ENCODE results near the gene BBS9.
"Not testable (repeated sequence)": the region's sequence is repeated elsewhere in the genome, so short reads cannot be mapped to it uniquely, and the experiment has no call there.

Gene BBS9

DNA sequence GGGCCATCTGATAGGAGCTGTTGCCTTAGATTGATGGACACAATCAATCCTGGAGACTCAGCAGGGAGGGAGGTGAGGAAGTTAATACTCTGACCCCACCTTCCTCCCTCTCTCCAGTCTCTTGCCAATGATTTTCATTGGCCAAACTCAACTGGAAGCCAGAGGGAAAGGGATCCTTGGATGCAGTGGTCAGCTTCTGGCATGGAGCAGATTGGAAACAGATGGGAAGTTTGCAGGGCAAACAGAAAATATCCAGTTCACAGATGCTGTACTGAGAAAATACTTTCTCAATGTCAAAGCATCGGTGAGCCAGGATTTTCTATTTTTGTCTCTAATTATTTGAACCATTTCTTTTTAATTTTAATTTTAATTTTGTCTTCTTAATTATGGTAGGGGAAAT, 170.8 kb downstream of the BBS9 start:
- TF ChIP-seq Cebpa-rat (IDR thresholded peaks at IDR 0.05): no peak
- H3K27ac ChIP-seq: no peak overlapping the region
- peaks cover 37% of the 10 kb centered on the region for H3K9me3 ChIP-seq
- no peaks in the 10 kb centered on the region for H3K4me1 ChIP-seq
- H3K27me3 ChIP-seq: no peaks in the 10 kb centered on the region
- H3K36me3 ChIP-seq: peaks cover 5% of the 10 kb centered on the region; the same call in 1 of the 2 replicates
- H4K20me1 ChIP-seq: no peaks in the 10 kb centered on the region
- no peak overlapping the region for H3K4me2 ChIP-seq
- no peak overlapping the region for H3K9ac ChIP-seq
- H3K4me3 ChIP-seq: no peak overlapping the region

GRCh38 chr7:33300742-33301141, 171.4 kb downstream of the BBS9 start:
- peaks cover 37% of the 10 kb centered on the region for H3K9me3 ChIP-seq
- H3K4me1 ChIP-seq: no peaks in the 10 kb centered on the region
- no peak overlapping the region for H3K4me2 ChIP-seq
- peaks cover 5% of the 10 kb centered on the region; the same call in 1 of the 2 replicates for H3K36me3 ChIP-seq
- no peak overlapping the region for H3K4me3 ChIP-seq
- H3K27ac ChIP-seq: no peak overlapping the region
- H3K27me3 ChIP-seq: no peaks in the 10 kb centered on the region
- H4K20me1 ChIP-seq: no peaks in the 10 kb centered on the region
- H3K9ac ChIP-seq: no peak overlapping the region
- no peak for TF ChIP-seq Cebpa-rat (IDR thresholded peaks at IDR 0.05)

DNA sequence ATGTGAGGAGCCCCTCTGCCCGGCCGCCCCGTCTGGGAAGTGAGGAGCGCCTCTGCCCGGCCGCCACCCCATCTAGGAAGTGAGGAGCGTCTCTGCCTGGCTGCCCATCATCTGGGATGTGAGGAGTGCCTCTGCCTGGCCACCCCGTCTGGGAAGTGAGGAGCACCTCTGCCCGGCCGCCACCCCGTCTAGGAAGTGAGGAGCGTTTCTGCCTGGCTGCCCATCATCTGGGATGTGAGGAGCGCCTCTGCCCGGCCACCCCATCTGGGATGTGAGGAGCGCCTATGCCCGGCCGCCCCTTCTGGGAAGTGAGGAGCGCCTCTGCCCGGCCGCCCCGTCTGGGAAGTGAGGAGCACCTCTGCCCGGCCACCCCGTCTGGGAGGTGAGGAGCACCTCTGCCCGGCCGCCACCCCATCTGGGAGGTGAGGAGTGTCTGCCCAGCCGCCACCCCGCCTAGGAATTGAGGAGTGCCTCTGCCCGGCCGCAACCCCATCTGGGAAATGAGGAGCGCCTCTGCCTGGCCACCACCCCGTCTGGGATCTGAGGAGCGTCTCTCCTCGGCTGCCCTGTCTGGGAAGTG, 174.7 kb downstream of the BBS9 start:
- H3K9ac ChIP-seq, H3K27ac ChIP-seq, H3K4me1 ChIP-seq, H3K27me3 ChIP-seq, H4K20me1 ChIP-seq, H3K4me2 ChIP-seq, H3K4me3 ChIP-seq, H3K36me3 ChIP-seq: not testable (repeated sequence)
- H3K9me3 ChIP-seq: peaks cover 37% of the 10 kb centered on the region

- no peak overlapping the region for H3K27ac ChIP-seq
- H3K36me3 ChIP-seq: peaks cover 5% of the 10 kb centered on the region; the same call in 1 of the 2 replicates
- no peaks in the 10 kb centered on the region for H4K20me1 ChIP-seq
- no peaks in the 10 kb centered on the region for H3K27me3 ChIP-seq
- H3K9ac ChIP-seq: no peak overlapping the region
- no peak for TF ChIP-seq Cebpa-rat (IDR thresholded peaks at IDR 0.05)
- H3K4me1 ChIP-seq: no peaks in the 10 kb centered on the region
- no peak overlapping the region for H3K4me3 ChIP-seq
- H3K9me3 ChIP-seq: peaks cover 11% of the 10 kb centered on the region
- H3K4me2 ChIP-seq: no peak overlapping the region
Measured at GRCh38 chr7:33307205-33307604, 177.8 kb downstream of the BBS9 start.

DNA sequence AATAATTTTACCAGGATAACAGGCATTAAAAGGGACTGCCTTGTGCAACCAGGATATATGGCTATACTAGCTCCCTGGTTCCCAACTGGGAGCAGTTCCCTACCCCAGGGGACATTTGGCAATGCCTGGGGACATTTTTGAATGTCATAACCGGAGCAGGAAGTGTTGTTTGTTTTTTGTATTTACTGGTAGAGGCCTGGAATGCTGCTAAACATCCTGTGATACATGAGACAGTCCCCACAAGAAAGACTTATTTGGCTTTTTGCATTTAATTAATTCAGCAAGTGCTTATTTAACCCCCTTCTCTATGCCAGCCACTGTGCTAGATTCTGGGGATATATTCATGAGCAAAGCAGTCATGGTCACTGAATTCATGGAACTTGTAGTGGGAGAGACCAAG, 181.2 kb downstream of the BBS9 start:
- no peaks in the 10 kb centered on the region for H3K4me1 ChIP-seq
- H3K27ac ChIP-seq: no peak overlapping the region
- no peak for TF ChIP-seq Cebpa-rat (IDR thresholded peaks at IDR 0.05)
- H3K4me3 ChIP-seq: no peak overlapping the region
- H3K9me3 ChIP-seq: no peaks in the 10 kb centered on the region
- no peak overlapping the region for H3K9ac ChIP-seq
- no peaks in the 10 kb centered on the region for H4K20me1 ChIP-seq
- H3K36me3 ChIP-seq: no peaks in the 10 kb centered on the region
- H3K27me3 ChIP-seq: no peaks in the 10 kb centered on the region
- no peak overlapping the region for H3K4me2 ChIP-seq

DNA sequence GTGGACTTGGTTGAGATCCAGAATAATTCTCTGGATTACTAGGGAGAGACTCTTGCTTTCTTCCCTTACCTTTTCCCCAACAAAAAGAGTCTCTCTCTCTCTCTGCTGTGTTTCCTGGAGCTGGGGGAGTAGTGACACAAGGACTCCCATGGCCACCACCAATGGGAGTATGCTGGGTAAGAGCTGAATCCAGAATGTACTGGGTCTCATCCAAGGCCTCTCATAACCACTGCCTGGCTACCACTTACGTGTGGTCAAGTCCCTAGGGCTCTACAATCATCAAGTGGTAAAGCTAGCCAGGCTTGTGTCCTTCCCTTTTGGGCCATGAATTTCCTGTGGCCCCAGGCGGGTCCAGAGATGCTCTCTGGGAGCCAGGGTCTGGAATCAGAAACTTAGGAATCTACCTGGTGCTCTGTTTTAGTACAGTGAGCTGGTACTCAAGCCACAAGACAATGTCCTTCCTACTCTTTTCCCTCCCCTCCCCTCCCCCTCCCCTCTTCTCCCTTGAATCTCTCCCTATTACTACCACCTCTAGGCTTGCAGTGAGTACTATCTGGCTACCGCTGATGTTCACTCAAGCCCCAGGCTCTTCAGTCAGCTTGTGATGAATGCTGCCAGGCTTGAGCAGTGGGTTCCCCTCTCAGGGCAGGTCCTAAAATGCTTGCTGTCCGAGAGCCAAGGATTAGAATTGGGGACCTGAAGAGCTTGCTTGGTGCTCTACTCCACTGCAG, 196.6 kb downstream of the BBS9 start:
- H3K4me3 ChIP-seq: no peak overlapping the region
- H3K27me3 ChIP-seq: no peaks in the 10 kb centered on the region
- H3K4me1 ChIP-seq: no peaks in the 10 kb centered on the region
- H3K9ac ChIP-seq: no peak overlapping the region
- no peak overlapping the region for H3K27ac ChIP-seq
- no peak for TF ChIP-seq Cebpa-rat (IDR thresholded peaks at IDR 0.05)
- no peaks in the 10 kb centered on the region for H3K9me3 ChIP-seq
- H3K36me3 ChIP-seq: no peaks in the 10 kb centered on the region
- no peak overlapping the region for H3K4me2 ChIP-seq
- no peaks in the 10 kb centered on the region for H4K20me1 ChIP-seq

- no peak overlapping the region for H3K4me3 ChIP-seq
- no peak overlapping the region for H3K4me2 ChIP-seq
- TF ChIP-seq Cebpa-rat (IDR thresholded peaks at IDR 0.05): no peak
- no peaks in the 10 kb centered on the region for H3K27me3 ChIP-seq
- H3K9me3 ChIP-seq: no peaks in the 10 kb centered on the region
- H3K27ac ChIP-seq: no peak overlapping the region
- H3K4me1 ChIP-seq: no peaks in the 10 kb centered on the region
- H3K9ac ChIP-seq: no peak overlapping the region
- H3K36me3 ChIP-seq: no peaks in the 10 kb centered on the region
- H4K20me1 ChIP-seq: no peaks in the 10 kb centered on the region
Measured at GRCh38 chr7:33326485-33326848, 197.1 kb downstream of the BBS9 start.

DNA sequence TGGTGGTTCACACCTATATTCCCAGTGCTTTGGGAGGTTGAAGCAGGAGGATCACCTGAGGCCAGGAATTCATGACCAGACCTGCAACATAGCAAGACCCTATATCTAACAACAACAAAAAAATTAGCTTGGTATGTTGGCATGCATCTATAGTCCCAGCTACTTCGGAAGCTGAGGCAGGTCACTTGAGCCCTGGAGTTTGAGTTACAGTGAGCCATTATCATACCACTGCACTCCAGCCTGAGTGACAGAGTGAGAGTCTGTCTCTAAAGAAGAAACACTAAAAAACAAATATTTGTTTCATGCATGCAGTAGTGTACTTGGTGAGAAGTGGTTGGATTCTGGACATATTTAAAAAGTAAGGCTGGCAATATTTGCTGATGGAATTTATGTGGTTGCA, 198.1 kb downstream of the BBS9 start:
- Histone ChIP-seq H3K4me3 (no peak overlapping the region), H3K4me1 (no peaks in the 10 kb centered on the region), H3K27ac (no peak overlapping the region), H3K9me3 (no peaks in the 10 kb centered on the region), H3K4me2 (no peak overlapping the region), H3K27me3 (no peaks in the 10 kb centered on the region), H4K20me1 (no peaks in the 10 kb centered on the region), H3K36me3 (no peaks in the 10 kb centered on the region), H3K9ac (no peak overlapping the region)
- no peak for TF ChIP-seq Cebpa-rat (IDR thresholded peaks at IDR 0.05)

- Histone ChIP-seq H3K36me3 (no peaks in the 10 kb centered on the region), H3K9me3 (no peaks in the 10 kb centered on the region), H3K27ac (no peak overlapping the region), H3K4me3 (no peak overlapping the region), H3K27me3 (no peaks in the 10 kb centered on the region), H3K9ac (no peak overlapping the region), H4K20me1 (no peaks in the 10 kb centered on the region), H3K4me2 (no peak overlapping the region), H3K4me1 (no peaks in the 10 kb centered on the region)
- TF ChIP-seq Cebpa-rat (IDR thresholded peaks at IDR 0.05): no peak
Measured at GRCh38 chr7:33334349-33334748, 205.0 kb downstream of the BBS9 start.

- TF ChIP-seq Cebpa-rat (IDR thresholded peaks at IDR 0.05): no peak
Measured at GRCh38 chr7:33336820-33337219, 207.5 kb downstream of the BBS9 start.

More at GRCh38 chr7:33336820-33337219, 207.5 kb downstream of the BBS9 start:
- H3K36me3 ChIP-seq: no peaks in the 10 kb centered on the region
- H3K9me3 ChIP-seq: no peaks in the 10 kb centered on the region
- no peak overlapping the region for H3K27ac ChIP-seq
- H4K20me1 ChIP-seq: no peaks in the 10 kb centered on the region
- H3K4me1 ChIP-seq: no peaks in the 10 kb centered on the region
- no peak overlapping the region for H3K4me2 ChIP-seq
- H3K4me3 ChIP-seq: no peak overlapping the region
- no peaks in the 10 kb centered on the region for H3K27me3 ChIP-seq
- no peak overlapping the region for H3K9ac ChIP-seq

Measured in BLaER1 (cell line).